SK-N-MC (cell line): ENCODE data around the gene SH3PXD2B.

Experiments
- DNase-seq: peaks from one replicate; pipeline ENCODE4 v3.0.0-alpha.2; 2011; ENCODE audit warnings: low read depth, low spot score
- H3K27ac ChIP-seq: fragments of 200-600 bp; sonication (generic); 2 replicates; pipeline ENCODE4 v1.5.1; 2016; ENCODE audit warnings: mixed run types
- H3K36me3 ChIP-seq: fragments of 200-600 bp; sonication (generic); 2 replicates; pipeline ENCODE4 v1.6.1; 2017; ENCODE audit warnings: antibody characterized with exemption, low read length, mixed read lengths; ENCODE audit not compliant: insufficient read depth
- H3K4me3 ChIP-seq: fragments of 200-600 bp; sonication (generic); 2 replicates; pipeline ENCODE4 v1.5.1; 2016
- H3K9ac ChIP-seq: fragments of 200-600 bp; sonication (generic); 2 replicates; pipeline ENCODE4 v1.8.0; 2017; ENCODE audit warnings: mixed run types, mixed read lengths; ENCODE audit not compliant: insufficient read length
- H3K9me3 ChIP-seq: fragments of 200-600 bp; sonication (generic); 2 replicates; pipeline ENCODE4 v1.6.1; 2017; ENCODE audit warnings: low read depth, mild to moderate bottlenecking, antibody characterized with exemption, low read length, moderate library complexity, mixed read lengths
- EZH2 ChIP-seq: fragments of 200-600 bp; sonication (generic); IDR thresholded peaks from one replicate; pipeline ENCODE4 v1.6.1; 2017; ENCODE audit warnings: antibody characterized with exemption
- FOXP2 ChIP-seq: optimal IDR thresholded peaks from 2 replicates; pipeline ENCODE3; 2011; ENCODE audit warnings: mild to moderate bottlenecking, moderate library complexity; ENCODE audit not compliant: insufficient read depth; ENCODE audit errors: extremely low read length, control extremely low read depth
- POLR2AphosphoS5 ChIP-seq: IDR thresholded peaks from 2 replicates; pipeline ENCODE4 v1.6.1; 2012; ENCODE audit warnings: mild to moderate bottlenecking, low read depth, low read length, borderline replicate concordance

SH3PXD2B gene

GRCh38 chr5:172463031-172463430, 8.7 kb upstream of the SH3PXD2B start:
- DNase-seq: no peak
- Histone ChIP-seq H3K27ac (no peak overlapping the region), H3K4me3 (no peak overlapping the region), H3K36me3 (no peaks in the 10 kb centered on the region), H3K9ac (no peak overlapping the region), H3K9me3 (no peaks in the 10 kb centered on the region; the same call in 1 of the 2 replicates)
- TF ChIP-seq POLR2AphosphoS5: no peak
- no peak for TF ChIP-seq EZH2
- no peak for TF ChIP-seq FOXP2

- Histone ChIP-seq H3K36me3 (no peaks in the 10 kb centered on the region), H3K9ac (no peak overlapping the region), H3K27ac (no peak overlapping the region), H3K4me3 (no peak overlapping the region), H3K9me3 (no peaks in the 10 kb centered on the region; the same call in 1 of the 2 replicates)
- no peak for DNase-seq
- no peak for TF ChIP-seq EZH2
- no peak for TF ChIP-seq POLR2AphosphoS5
- TF ChIP-seq FOXP2: no peak
These were observed 5.4 kb upstream of the SH3PXD2B start for GRCh38 chr5:172459783-172460165.

GRCh38 chr5:172458976-172459782, 4.9 kb upstream of the SH3PXD2B start:
- Histone ChIP-seq H3K9ac (no peak overlapping the region), H3K27ac (no peak overlapping the region), H3K9me3 (no peaks in the 10 kb centered on the region; the same call in 1 of the 2 replicates), H3K36me3 (no peaks in the 10 kb centered on the region), H3K4me3 (no peak overlapping the region)
- TF ChIP-seq FOXP2: no peak
- no peak for TF ChIP-seq POLR2AphosphoS5
- TF ChIP-seq EZH2: no peak
- no peak for DNase-seq

GRCh38 chr5:172456076-172456722, 1.9 kb upstream of the SH3PXD2B start:
- no peaks in the 10 kb centered on the region for H3K9me3 ChIP-seq
- no peak overlapping the region for H3K9ac ChIP-seq
- H3K36me3 ChIP-seq: no peaks in the 10 kb centered on the region
- no peak for TF ChIP-seq EZH2
- no peak for TF ChIP-seq POLR2AphosphoS5
- TF ChIP-seq FOXP2: no peak
- no peak overlapping the region for H3K27ac ChIP-seq
- no peak for DNase-seq
- H3K4me3 ChIP-seq: no peak overlapping the region

- H3K9ac ChIP-seq: no peak overlapping the region
These were observed 1.3 kb upstream of the SH3PXD2B start for GRCh38 chr5:172455511-172456061.

GRCh38 chr5:172455087-172455381, 709 bp upstream of the SH3PXD2B start:
- Histone ChIP-seq H3K4me3 (peak overlapping the region; percentile 86), H3K9ac (peak overlapping the region; percentile 72), H3K9me3 (no peaks in the 10 kb centered on the region), H3K27ac (no peak overlapping the region), H3K36me3 (no peaks in the 10 kb centered on the region)
- no peak for TF ChIP-seq EZH2
- TF ChIP-seq FOXP2: no peak
- TF ChIP-seq POLR2AphosphoS5: no peak
- no peak for DNase-seq

More at GRCh38 chr5:172455511-172456061, 1.3 kb upstream of the SH3PXD2B start:
- peak overlapping the region; percentile 86; the same call in 1 of the 2 replicates for H3K4me3 ChIP-seq
- no peaks in the 10 kb centered on the region for H3K36me3 ChIP-seq
- no peak overlapping the region for H3K27ac ChIP-seq
- DNase-seq: no peak
- TF ChIP-seq EZH2 (no peak), FOXP2 (no peak), POLR2AphosphoS5 (no peak)
- no peaks in the 10 kb centered on the region for H3K9me3 ChIP-seq

GRCh38 chr5:172453986-172454357, 353 bp downstream of the SH3PXD2B start:
- no peak for DNase-seq
- H3K4me3 ChIP-seq: peak overlapping the region; percentile 93
- no peak overlapping the region for H3K27ac ChIP-seq
- TF ChIP-seq POLR2AphosphoS5: no peak
- no peak for TF ChIP-seq FOXP2
- TF ChIP-seq EZH2: no peak
- H3K9ac ChIP-seq: peak overlapping the region; percentile 80
- H3K36me3 ChIP-seq: no peaks in the 10 kb centered on the region
- H3K9me3 ChIP-seq: no peaks in the 10 kb centered on the region

- H3K9ac ChIP-seq: peak overlapping the region; percentile 80
- TF ChIP-seq FOXP2 (no peak), EZH2 (no peak), POLR2AphosphoS5 (no peak)
- H3K9me3 ChIP-seq: no peaks in the 10 kb centered on the region
- DNase-seq: no peak
- H3K4me3 ChIP-seq: peak overlapping the region; percentile 93
- H3K27ac ChIP-seq: peak overlapping the region; percentile 55; the same call in 1 of the 2 replicates
- H3K36me3 ChIP-seq: no peaks in the 10 kb centered on the region
These were observed 929 bp downstream of the SH3PXD2B start for GRCh38 chr5:172453206-172453985.
